MM.1S (cell line): ENCODE results near the gene MYO1H.

ENCODE experiments used
- CTCF ChIP-seq: fragments of 300-600 bp; sonication (generic); IDR thresholded peaks from 2 replicates; pipeline ENCODE4 v1.5.1; 2016; ENCODE audit warnings: antibody characterized with exemption, low read length, mixed read lengths
- EZH2 ChIP-seq: fragments of 300-600 bp; sonication (generic); optimal IDR thresholded peaks from 2 replicates; pipeline ENCODE3; 2017; ENCODE audit warnings: low read depth, mild to moderate bottlenecking, antibody characterized with exemption, low read length, mixed read lengths
- EZH2phosphoT487 ChIP-seq: fragments of 300-600 bp; sonication (generic); IDR thresholded peaks from 2 replicates; pipeline ENCODE4 v1.6.1; 2018; ENCODE audit warnings: antibody characterized with exemption, low read length

- TF ChIP-seq EZH2phosphoT487 (no peak), CTCF (no peak), EZH2 (no peak)
Observed at GRCh38 chr12:109466305-109466704, 118.6 kb downstream of the MYO1H start.
